SK-N-SH treated with all-trans-retinoic acid at 6 μM for 48 hours (cell line): ENCODE measurements around the gene SRRM3.
"Not testable (repeated sequence)": the region's sequence is repeated elsewhere in the genome, so short reads cannot be mapped to it uniquely, and the experiment has no call there.

Experiments used
- ATAC-seq: fragments of 200-7000 bp; cut with Tn5 transposase; 3 replicates; pipeline ENCODE4 v1.9.1; 2020; ENCODE audit warnings: mild to moderate bottlenecking, moderate library complexity
- ARNTL ChIP-seq: fragments of 450-650 bp; formaldehyde crosslinking; IDR thresholded peaks from 2 replicates; pipeline ENCODE4 v1.5.0; 2020; ENCODE audit warnings: low read depth, mild to moderate bottlenecking, moderate library complexity, borderline replicate concordance
- BACH2 ChIP-seq: fragments of 250-450 bp; sonication (Bioruptor Pico); IDR thresholded peaks from 2 replicates; pipeline ENCODE4 v1.9.0; 2021; ENCODE audit warnings: mild to moderate bottlenecking, borderline replicate concordance
- CREB5 ChIP-seq: fragments of 250-450 bp; sonication (Bioruptor Pico); IDR thresholded peaks from 2 replicates; pipeline ENCODE4 v1.5.1; 2020; ENCODE audit warnings: low read depth, mild to moderate bottlenecking, moderate library complexity
- CSDC2 ChIP-seq: fragments of 250-450 bp; sonication (Bioruptor Pico); IDR thresholded peaks from 2 replicates; pipeline ENCODE4 v1.5.0; 2020; ENCODE audit warnings: mild to moderate bottlenecking, moderate library complexity
- CSRNP3 ChIP-seq: fragments of 250-450 bp; sonication (Bioruptor Pico); IDR thresholded peaks from 2 replicates; pipeline ENCODE4 v1.5.1; 2021; ENCODE audit warnings: mild to moderate bottlenecking, moderate library complexity
- ESRRG ChIP-seq: fragments of 250-450 bp; sonication (Bioruptor Pico); IDR thresholded peaks from 2 replicates; pipeline ENCODE4 v1.6.1; 2021; ENCODE audit warnings: mild to moderate bottlenecking
- GLIS3 ChIP-seq: fragments of 250-450 bp; sonication (Bioruptor Pico); IDR thresholded peaks from 2 replicates; pipeline ENCODE4 v1.5.0; 2020; ENCODE audit warnings: mild to moderate bottlenecking, moderate library complexity
- ISL1 ChIP-seq: fragments of 250-450 bp; sonication (Bioruptor Pico); IDR thresholded peaks from 2 replicates; pipeline ENCODE4 v2.1.2; 2022; ENCODE audit warnings: mild to moderate bottlenecking, moderate library complexity
- PATZ1 ChIP-seq: fragments of 250-450 bp; sonication (Bioruptor Pico); IDR thresholded peaks from 2 replicates; pipeline ENCODE4 v1.8.0; 2020; ENCODE audit warnings: mild to moderate bottlenecking, moderate library complexity, borderline replicate concordance
- POU6F1 ChIP-seq: fragments of 250-450 bp; sonication (Bioruptor Pico); IDR thresholded peaks from 2 replicates; pipeline ENCODE4 v1.8.0; 2021; ENCODE audit warnings: low read depth, mild to moderate bottlenecking, moderate library complexity, borderline replicate concordance
- PPARA ChIP-seq: fragments of 250-450 bp; sonication (Bioruptor Pico); IDR thresholded peaks from 2 replicates; pipeline ENCODE4 v1.5.0; 2020; ENCODE audit warnings: mild to moderate bottlenecking, borderline replicate concordance
- TCF4 ChIP-seq: fragments of 250-450 bp; sonication (Bioruptor Pico); IDR thresholded peaks from 2 replicates; pipeline ENCODE4 v1.8.0; 2021; ENCODE audit warnings: mild to moderate bottlenecking, moderate library complexity, borderline replicate concordance
- TSHZ2 ChIP-seq: fragments of 250-450 bp; sonication (Bioruptor Pico); IDR thresholded peaks from 2 replicates; pipeline ENCODE4 v1.5.0; 2020; ENCODE audit warnings: mild to moderate bottlenecking, moderate library complexity
- ZC3H10 ChIP-seq: fragments of 250-450 bp; sonication (Bioruptor Pico); IDR thresholded peaks from 2 replicates; pipeline ENCODE4 v1.5.1; 2021; ENCODE audit warnings: mild to moderate bottlenecking, moderate library complexity
- ZFP3 ChIP-seq: fragments of 250-450 bp; sonication (Bioruptor Pico); IDR thresholded peaks from 2 replicates; pipeline ENCODE4 v1.5.0; 2020; ENCODE audit warnings: mild to moderate bottlenecking, moderate library complexity
- ZFP30 ChIP-seq: fragments of 450-650 bp; formaldehyde crosslinking; IDR thresholded peaks from 2 replicates; pipeline ENCODE4 v1.5.0; 2022; ENCODE audit warnings: mild to moderate bottlenecking, moderate library complexity
- ZNF565 ChIP-seq: fragments of 450-650 bp; formaldehyde crosslinking; conservative IDR thresholded peaks from 2 replicates; pipeline ENCODE4 v1.5.0; 2020; ENCODE audit warnings: low read depth, mild to moderate bottlenecking, moderate library complexity
- ZNF70 ChIP-seq: fragments of 450-650 bp; formaldehyde crosslinking; IDR thresholded peaks from 2 replicates; pipeline ENCODE4 v1.5.0; 2020; ENCODE audit warnings: mild to moderate bottlenecking, moderate library complexity
- ZNF8 ChIP-seq: fragments of 450-650 bp; formaldehyde crosslinking; IDR thresholded peaks from 2 replicates; pipeline ENCODE4 v1.5.0; 2020; ENCODE audit warnings: mild to moderate bottlenecking, moderate library complexity

SRRM3 gene

GRCh38 chr7:76206633-76207032 is 4.9 kb downstream of the SRRM3 start (continued):
- TF ChIP-seq CREB5 (CRISPR knock-in tag) = no peak

- no peak for ATAC-seq
- no peak for TF ChIP-seq GLIS3 (CRISPR knock-in tag)
- no peak for TF ChIP-seq BACH2 (CRISPR knock-in tag)
- no peak for TF ChIP-seq ARNTL (CRISPR knock-in tag)
- TF ChIP-seq TCF4 (CRISPR knock-in tag) = no peak
- no peak for TF ChIP-seq ZNF70 (CRISPR knock-in tag)
- no peak for TF ChIP-seq TSHZ2
- TF ChIP-seq ZNF8 (CRISPR knock-in tag) = no peak
- no peak for TF ChIP-seq PPARA
- TF ChIP-seq CSDC2 (CRISPR knock-in tag) = no peak
- TF ChIP-seq CSRNP3 = no peak
- no peak for TF ChIP-seq PATZ1 (CRISPR knock-in tag)
- no peak for TF ChIP-seq ZFP3 (CRISPR knock-in tag)
- no peak for TF ChIP-seq POU6F1 (CRISPR knock-in tag)
- no peak for TF ChIP-seq ZFP30 (CRISPR knock-in tag)
- TF ChIP-seq ISL1 (CRISPR knock-in tag) = no peak
- TF ChIP-seq ZNF565 (CRISPR knock-in tag) = no peak
- TF ChIP-seq ZC3H10 (CRISPR knock-in tag) = no peak
- no peak for TF ChIP-seq ESRRG (CRISPR knock-in tag)
These were observed 7.6 kb downstream of the SRRM3 start for GRCh38 chr7:76209310-76209709.

GRCh38 chr7:76211216-76211615 is 9.5 kb downstream of the SRRM3 start:
- TF ChIP-seq CREB5 (CRISPR knock-in tag) (no peak), PATZ1 (CRISPR knock-in tag) (no peak), ZNF70 (CRISPR knock-in tag) (no peak)
- ATAC-seq = no peak

GRCh38 chr7:76215349-76215748 is 13.7 kb downstream of the SRRM3 start:
- ATAC-seq = not testable (repeated sequence)
